Panc1 (cell line): Measurements from ENCODE around the gene FOCAD.

Experiments used
- POLR2AphosphoS5 ChIP-seq: IDR thresholded peaks from 2 replicates; pipeline ENCODE4 v1.6.1; 2012; ENCODE audit warnings: mild to moderate bottlenecking, low read depth, low read length, moderate library complexity
- TF ChIP-seq, protein P1 (sequence below): fragments of 450-650 bp; IDR thresholded peaks from 2 replicates; pipeline ENCODE4 v1.5.1; 2017; ENCODE audit warnings: mild to moderate bottlenecking
- TF ChIP-seq, protein P2 (sequence below), 2 experiments: IDR thresholded peaks; 2 replicates each; pipeline ENCODE4 v1.6.1; 2011 to 2012; ENCODE audit warnings: low read depth in 2 of 2, control low read depth in 1 of 2, low read length in 1 of 2, mild to moderate bottlenecking in 1 of 2, moderate library complexity in 1 of 2; ENCODE audit not compliant: insufficient read depth in 1 of 2

DNA sequence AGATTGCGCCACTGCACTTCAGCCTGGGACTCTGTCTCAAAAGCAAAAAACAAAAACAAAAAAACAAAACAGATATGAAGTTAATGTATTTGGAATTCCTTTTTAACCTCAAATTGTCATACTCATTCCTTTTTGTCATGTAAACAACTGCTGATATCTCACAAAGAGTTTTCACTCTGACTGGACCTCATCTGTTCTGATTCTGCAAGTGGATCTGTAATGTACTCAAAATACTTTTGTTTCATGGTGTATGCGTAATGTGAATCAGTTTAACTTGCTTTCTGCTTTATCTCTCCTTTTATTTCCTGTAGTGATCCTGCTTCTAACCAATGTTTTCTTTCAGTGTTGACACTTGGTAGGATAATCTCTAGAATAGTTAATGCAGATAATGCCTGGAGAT is 106.7 kb downstream of the FOCAD start:
- TF ChIP-seq POLR2AphosphoS5, result no peak
- TF ChIP-seq, protein P1, sequence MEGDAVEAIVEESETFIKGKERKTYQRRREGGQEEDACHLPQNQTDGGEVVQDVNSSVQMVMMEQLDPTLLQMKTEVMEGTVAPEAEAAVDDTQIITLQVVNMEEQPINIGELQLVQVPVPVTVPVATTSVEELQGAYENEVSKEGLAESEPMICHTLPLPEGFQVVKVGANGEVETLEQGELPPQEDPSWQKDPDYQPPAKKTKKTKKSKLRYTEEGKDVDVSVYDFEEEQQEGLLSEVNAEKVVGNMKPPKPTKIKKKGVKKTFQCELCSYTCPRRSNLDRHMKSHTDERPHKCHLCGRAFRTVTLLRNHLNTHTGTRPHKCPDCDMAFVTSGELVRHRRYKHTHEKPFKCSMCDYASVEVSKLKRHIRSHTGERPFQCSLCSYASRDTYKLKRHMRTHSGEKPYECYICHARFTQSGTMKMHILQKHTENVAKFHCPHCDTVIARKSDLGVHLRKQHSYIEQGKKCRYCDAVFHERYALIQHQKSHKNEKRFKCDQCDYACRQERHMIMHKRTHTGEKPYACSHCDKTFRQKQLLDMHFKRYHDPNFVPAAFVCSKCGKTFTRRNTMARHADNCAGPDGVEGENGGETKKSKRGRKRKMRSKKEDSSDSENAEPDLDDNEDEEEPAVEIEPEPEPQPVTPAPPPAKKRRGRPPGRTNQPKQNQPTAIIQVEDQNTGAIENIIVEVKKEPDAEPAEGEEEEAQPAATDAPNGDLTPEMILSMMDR, result no peak
- TF ChIP-seq, protein P2, sequence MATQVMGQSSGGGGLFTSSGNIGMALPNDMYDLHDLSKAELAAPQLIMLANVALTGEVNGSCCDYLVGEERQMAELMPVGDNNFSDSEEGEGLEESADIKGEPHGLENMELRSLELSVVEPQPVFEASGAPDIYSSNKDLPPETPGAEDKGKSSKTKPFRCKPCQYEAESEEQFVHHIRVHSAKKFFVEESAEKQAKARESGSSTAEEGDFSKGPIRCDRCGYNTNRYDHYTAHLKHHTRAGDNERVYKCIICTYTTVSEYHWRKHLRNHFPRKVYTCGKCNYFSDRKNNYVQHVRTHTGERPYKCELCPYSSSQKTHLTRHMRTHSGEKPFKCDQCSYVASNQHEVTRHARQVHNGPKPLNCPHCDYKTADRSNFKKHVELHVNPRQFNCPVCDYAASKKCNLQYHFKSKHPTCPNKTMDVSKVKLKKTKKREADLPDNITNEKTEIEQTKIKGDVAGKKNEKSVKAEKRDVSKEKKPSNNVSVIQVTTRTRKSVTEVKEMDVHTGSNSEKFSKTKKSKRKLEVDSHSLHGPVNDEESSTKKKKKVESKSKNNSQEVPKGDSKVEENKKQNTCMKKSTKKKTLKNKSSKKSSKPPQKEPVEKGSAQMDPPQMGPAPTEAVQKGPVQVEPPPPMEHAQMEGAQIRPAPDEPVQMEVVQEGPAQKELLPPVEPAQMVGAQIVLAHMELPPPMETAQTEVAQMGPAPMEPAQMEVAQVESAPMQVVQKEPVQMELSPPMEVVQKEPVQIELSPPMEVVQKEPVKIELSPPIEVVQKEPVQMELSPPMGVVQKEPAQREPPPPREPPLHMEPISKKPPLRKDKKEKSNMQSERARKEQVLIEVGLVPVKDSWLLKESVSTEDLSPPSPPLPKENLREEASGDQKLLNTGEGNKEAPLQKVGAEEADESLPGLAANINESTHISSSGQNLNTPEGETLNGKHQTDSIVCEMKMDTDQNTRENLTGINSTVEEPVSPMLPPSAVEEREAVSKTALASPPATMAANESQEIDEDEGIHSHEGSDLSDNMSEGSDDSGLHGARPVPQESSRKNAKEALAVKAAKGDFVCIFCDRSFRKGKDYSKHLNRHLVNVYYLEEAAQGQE (IDR thresholded peaks at IDR 0.05; ENCODE audit: insufficient read depth in 1 of 2, low read depth in 2 of 2, low read length in 1 of 2), result no peak
